ENCODE results near the gene BCAS3.

DNA sequence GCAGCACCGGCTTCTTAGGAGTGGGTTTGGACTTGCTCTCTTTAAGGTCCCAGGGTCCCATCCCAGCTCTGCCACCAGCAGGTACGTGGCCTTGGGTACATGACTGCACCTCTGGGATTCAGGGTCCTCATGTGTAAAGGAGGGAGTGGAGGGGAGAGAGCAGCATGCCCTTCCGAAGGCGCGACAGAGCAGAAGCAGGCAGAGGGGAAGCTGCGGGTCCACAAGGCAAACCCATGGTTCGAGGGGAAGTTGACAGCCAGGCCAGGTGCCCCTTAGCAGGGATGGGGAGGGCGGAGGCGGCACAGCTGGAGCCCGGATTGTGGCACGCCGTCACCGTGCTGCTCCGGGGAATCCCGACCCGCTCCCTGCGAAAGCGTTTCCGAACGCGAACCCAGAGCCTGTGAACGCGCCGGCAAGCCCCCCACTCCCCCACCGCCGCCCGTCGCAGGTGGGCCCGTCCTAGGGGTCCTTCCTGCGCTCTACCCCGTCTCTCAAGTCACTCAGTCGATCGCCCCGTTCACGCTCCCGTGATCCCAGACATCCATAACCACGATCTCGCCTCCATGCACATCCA, 717.8 kb downstream of the BCAS3 start:
- no peak for TF ChIP-seq POLR2A (IDR thresholded peaks at IDR 0.05; ENCODE audit: low read depth, low read length)
- no peak for TF ChIP-seq POLR2AphosphoS5 (IDR thresholded peaks at IDR 0.05; ENCODE audit: low read depth, low read length)
